ENCODE measurements around the gene TJAP1.
"Not testable (repeated sequence)": the region's sequence is repeated elsewhere in the genome, so short reads cannot be mapped to it uniquely, and the experiment has no call there.

TJAP1 gene

GRCh38 chr6:43461936-43462335 lies 15.4 kb upstream of the TJAP1 start:
- Histone ChIP-seq H2AFZ (ENCODE audit: low read depth, low read length, severe bottlenecking) (no peak overlapping the region), H3K4me2 (ENCODE audit: low read depth, low read length, poor library complexity, severe bottlenecking) (no peak overlapping the region), H3K79me2 (ENCODE audit: insufficient read depth, low read length) (no peaks in the 10 kb centered on the region), H3K9me3 (ENCODE audit: insufficient read depth, low read length) (no peaks in the 10 kb centered on the region), H3K27me3 (ENCODE audit: low read length) (no peaks in the 10 kb centered on the region), H3K9ac (ENCODE audit: low read length) (no peak overlapping the region), H3K36me3 (ENCODE audit: low read length) (no peaks in the 10 kb centered on the region), H4K20me1 (ENCODE audit: low read depth, low read length) (no peaks in the 10 kb centered on the region), H3F3A (ENCODE audit: insufficient read depth) (peaks cover 10% of the 10 kb centered on the region; the same call in 1 of the 2 replicates), H3K4me3 (ENCODE audit: insufficient read depth, low read length, poor library complexity, severe bottlenecking) (no peak overlapping the region), H3K9me2 (replicated peaks; ENCODE audit: insufficient read depth, low read length) (no peaks in the 10 kb centered on the region), H3K27ac (ENCODE audit: low read depth, low read length) (no peak overlapping the region)
- TF ChIP-seq CTCF (IDR thresholded peaks at IDR 0.05; ENCODE audit: insufficient read depth, low read length, poor library complexity, severe bottlenecking), result no peak
- no peak for TF ChIP-seq EZH2phosphoT487 (conservative IDR thresholded peaks at IDR 0.05; ENCODE audit: low read length)

GRCh38 chr6:43464337-43464736 lies 13.0 kb upstream of the TJAP1 start:
- Histone ChIP-seq H3K9me3 (ENCODE audit: insufficient read depth, low read length) (no peaks in the 10 kb centered on the region), H3K27ac (ENCODE audit: low read depth, low read length) (no peak overlapping the region), H3K4me3 (ENCODE audit: insufficient read depth, low read length, poor library complexity, severe bottlenecking) (no peak overlapping the region), H3F3A (ENCODE audit: insufficient read depth) (peaks cover 5% of the 10 kb centered on the region; the same call in 1 of the 2 replicates), H2AFZ (ENCODE audit: low read depth, low read length, severe bottlenecking) (no peak overlapping the region), H3K4me2 (ENCODE audit: low read depth, low read length, poor library complexity, severe bottlenecking) (no peak overlapping the region), H3K79me2 (ENCODE audit: insufficient read depth, low read length) (no peaks in the 10 kb centered on the region), H3K36me3 (ENCODE audit: low read length) (no peaks in the 10 kb centered on the region), H3K9ac (ENCODE audit: low read length) (no peak overlapping the region), H3K9me2 (replicated peaks; ENCODE audit: insufficient read depth, low read length) (no peaks in the 10 kb centered on the region), H3K27me3 (ENCODE audit: low read length) (no peaks in the 10 kb centered on the region), H4K20me1 (ENCODE audit: low read depth, low read length) (no peaks in the 10 kb centered on the region)
- TF ChIP-seq CTCF (IDR thresholded peaks at IDR 0.05; ENCODE audit: insufficient read depth, low read length, poor library complexity, severe bottlenecking) (no peak), EZH2phosphoT487 (conservative IDR thresholded peaks at IDR 0.05; ENCODE audit: low read length) (no peak)

- no peak for TF ChIP-seq EZH2phosphoT487 (conservative IDR thresholded peaks at IDR 0.05; ENCODE audit: low read length)
- no peak for TF ChIP-seq CTCF (IDR thresholded peaks at IDR 0.05; ENCODE audit: insufficient read depth, low read length, poor library complexity, severe bottlenecking)
- Histone ChIP-seq H3K9me2 (replicated peaks; ENCODE audit: insufficient read depth, low read length) (no peaks in the 10 kb centered on the region), H3K27me3 (ENCODE audit: low read length) (no peaks in the 10 kb centered on the region), H4K20me1 (ENCODE audit: low read depth, low read length) (no peaks in the 10 kb centered on the region), H2AFZ (ENCODE audit: low read depth, low read length, severe bottlenecking) (no peak overlapping the region), H3F3A (ENCODE audit: insufficient read depth) (no peaks in the 10 kb centered on the region), H3K4me3 (ENCODE audit: insufficient read depth, low read length, poor library complexity, severe bottlenecking) (no peak overlapping the region), H3K27ac (ENCODE audit: low read depth, low read length) (no peak overlapping the region), H3K79me2 (ENCODE audit: insufficient read depth, low read length) (no peaks in the 10 kb centered on the region), H3K9me3 (ENCODE audit: insufficient read depth, low read length) (no peaks in the 10 kb centered on the region), H3K9ac (ENCODE audit: low read length) (no peak overlapping the region), H3K4me2 (ENCODE audit: low read depth, low read length, poor library complexity, severe bottlenecking) (no peak overlapping the region), H3K36me3 (ENCODE audit: low read length) (no peaks in the 10 kb centered on the region)
Measured at GRCh38 chr6:43465948-43466347, 11.4 kb upstream of the TJAP1 start.

DNA sequence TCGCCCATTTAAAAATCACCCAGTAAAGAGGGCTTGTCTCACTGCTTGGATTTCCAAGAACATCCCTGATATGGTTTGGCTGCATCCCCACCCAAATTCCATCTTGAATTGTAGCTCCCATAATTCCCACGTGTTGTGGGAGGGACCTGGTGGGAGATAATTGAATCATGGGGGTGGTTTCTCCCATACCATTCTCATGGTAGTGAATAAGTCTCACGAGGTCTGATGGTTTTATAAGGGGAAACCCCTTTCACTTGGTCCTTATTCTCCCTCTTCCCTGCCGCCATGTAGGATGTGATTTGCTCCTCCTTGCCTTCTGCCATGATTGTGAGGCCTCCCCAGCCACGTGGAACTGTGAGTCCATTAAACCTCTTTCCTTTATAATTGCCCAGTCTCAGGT lies 10.1 kb upstream of the TJAP1 start:
- H3K36me3 ChIP-seq (ENCODE audit: low read length); H4K20me1 ChIP-seq (ENCODE audit: low read depth, low read length); H3K79me2 ChIP-seq (ENCODE audit: insufficient read depth, low read length); H3K9ac ChIP-seq (ENCODE audit: low read length); H3K27ac ChIP-seq (ENCODE audit: low read depth, low read length); H2AFZ ChIP-seq (ENCODE audit: low read depth, low read length, severe bottlenecking); H3K9me3 ChIP-seq (ENCODE audit: insufficient read depth, low read length); H3K4me3 ChIP-seq (ENCODE audit: insufficient read depth, low read length, poor library complexity, severe bottlenecking); H3K4me2 ChIP-seq (ENCODE audit: low read depth, low read length, poor library complexity, severe bottlenecking); H3F3A ChIP-seq (ENCODE audit: insufficient read depth); H3K27me3 ChIP-seq (ENCODE audit: low read length); H3K9me2 ChIP-seq (replicated peaks; ENCODE audit: insufficient read depth, low read length): not testable (repeated sequence)
